ENCODE measurements around the gene NAA25. TPM values are rescaled to one million over a fixed set of nuclear protein-coding genes. Genes with fewer than 3 reads are reported as not detected.
"Not testable (repeated sequence)": the region's sequence is repeated elsewhere in the genome, so short reads cannot be mapped to it uniquely, and the experiment has no call there.

Gene NAA25
- total RNA-seq, 2 donors from 2014 or later, result 37.0 to 45.7 TPM

GRCh38 chr12:112125250-112125999, 16.8 kb upstream of the NAA25 start, which contains the start of gene TRAFD1:
Gene TRAFD1 (plus strand): TSS chr12:112125560. CDS start chr12:112130523, 4,963 bp downstream.
- Mint-ChIP-seq H3K27ac (peak within 1 kb of the TSS; percentile 72), H3K36me3 (ENCODE audit: low read depth) (peaks cover 12% of the 10 kb centered on the region), H3K9me3 (no peaks in the 10 kb centered on the region), H3K4me1 (peaks cover 14% of the 10 kb centered on the region), H3K27me3 (peaks cover 3% of the 10 kb centered on the region), H3K4me3 (peak within 1 kb of the TSS; percentile 74)
- ATAC-seq (replicated peaks), result peak; percentile 99

DNA sequence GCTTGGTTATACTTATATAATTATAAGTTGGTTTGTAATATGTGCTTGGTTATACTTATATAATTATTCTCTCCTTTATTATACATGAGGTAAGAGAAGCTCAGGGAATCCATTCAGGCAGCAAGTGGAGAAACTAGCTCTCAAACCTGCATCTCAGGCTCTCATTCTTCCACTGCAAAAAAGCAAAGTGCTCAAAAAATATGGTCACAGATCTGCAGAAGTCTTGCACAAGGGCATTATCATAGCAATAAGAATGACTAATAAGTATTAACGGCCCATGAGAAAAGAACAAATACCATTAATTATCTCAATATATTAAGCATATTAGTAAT, 16.3 kb upstream of the NAA25 start:
- H3K4me3 Mint-ChIP-seq, result peak overlapping the region; percentile 74
- no peak for ATAC-seq (replicated peaks)
- H3K27ac Mint-ChIP-seq, result peak overlapping the region; percentile 72
- peaks cover 14% of the 10 kb centered on the region for H3K4me1 Mint-ChIP-seq
- H3K9me3 Mint-ChIP-seq, result no peaks in the 10 kb centered on the region
- H3K27me3 Mint-ChIP-seq, result peaks cover 3% of the 10 kb centered on the region
- peaks cover 12% of the 10 kb centered on the region for H3K36me3 Mint-ChIP-seq (ENCODE audit: low read depth)

DNA sequence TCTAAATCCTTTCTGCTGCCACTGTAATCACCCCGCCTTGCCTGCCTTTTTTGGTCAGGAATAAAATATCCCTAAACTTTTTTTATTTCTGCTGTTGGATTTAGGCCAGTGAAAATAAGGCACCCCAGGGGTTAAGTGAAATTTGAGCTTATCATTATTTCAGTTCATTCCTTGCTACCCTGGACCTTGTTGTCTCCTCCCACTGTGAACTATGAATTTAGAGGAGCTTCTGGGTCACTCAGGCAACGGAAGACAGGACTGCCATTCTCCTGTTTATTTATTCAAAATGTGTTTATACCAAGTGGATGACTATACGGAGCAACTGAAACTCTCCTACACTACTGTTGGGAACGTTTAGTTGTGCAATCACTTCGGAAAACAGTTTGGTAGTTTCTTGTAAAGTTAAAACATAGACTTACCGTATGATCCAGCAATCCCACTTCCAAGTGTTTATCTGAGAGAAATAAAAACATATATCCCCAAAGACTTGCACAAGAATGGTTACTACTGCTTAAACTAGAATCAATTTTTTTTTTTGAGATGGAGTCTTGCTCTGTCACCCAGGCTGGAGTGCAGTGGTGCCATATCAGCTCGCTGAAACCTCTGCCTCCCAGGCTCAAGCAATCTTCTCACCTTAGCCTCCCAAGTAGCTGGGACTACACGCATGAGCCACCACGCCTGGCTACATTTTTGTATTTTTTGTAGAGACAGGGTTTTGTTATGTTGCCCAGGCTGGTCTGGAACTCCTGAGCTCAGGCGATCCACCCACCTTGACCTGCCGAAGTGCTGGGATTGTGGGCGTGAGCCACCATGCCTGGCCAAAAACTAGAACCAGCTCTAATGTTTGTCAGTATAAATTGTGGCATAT, 14.5 kb upstream of the NAA25 start:
- Mint-ChIP-seq H3K4me3 (no peak overlapping the region), H3K4me1 (peaks cover 14% of the 10 kb centered on the region), H3K36me3 (ENCODE audit: low read depth) (peaks cover 12% of the 10 kb centered on the region), H3K27ac (no peak overlapping the region), H3K9me3 (no peaks in the 10 kb centered on the region), H3K27me3 (peaks cover 3% of the 10 kb centered on the region)
- ATAC-seq (replicated peaks), result no peak

DNA sequence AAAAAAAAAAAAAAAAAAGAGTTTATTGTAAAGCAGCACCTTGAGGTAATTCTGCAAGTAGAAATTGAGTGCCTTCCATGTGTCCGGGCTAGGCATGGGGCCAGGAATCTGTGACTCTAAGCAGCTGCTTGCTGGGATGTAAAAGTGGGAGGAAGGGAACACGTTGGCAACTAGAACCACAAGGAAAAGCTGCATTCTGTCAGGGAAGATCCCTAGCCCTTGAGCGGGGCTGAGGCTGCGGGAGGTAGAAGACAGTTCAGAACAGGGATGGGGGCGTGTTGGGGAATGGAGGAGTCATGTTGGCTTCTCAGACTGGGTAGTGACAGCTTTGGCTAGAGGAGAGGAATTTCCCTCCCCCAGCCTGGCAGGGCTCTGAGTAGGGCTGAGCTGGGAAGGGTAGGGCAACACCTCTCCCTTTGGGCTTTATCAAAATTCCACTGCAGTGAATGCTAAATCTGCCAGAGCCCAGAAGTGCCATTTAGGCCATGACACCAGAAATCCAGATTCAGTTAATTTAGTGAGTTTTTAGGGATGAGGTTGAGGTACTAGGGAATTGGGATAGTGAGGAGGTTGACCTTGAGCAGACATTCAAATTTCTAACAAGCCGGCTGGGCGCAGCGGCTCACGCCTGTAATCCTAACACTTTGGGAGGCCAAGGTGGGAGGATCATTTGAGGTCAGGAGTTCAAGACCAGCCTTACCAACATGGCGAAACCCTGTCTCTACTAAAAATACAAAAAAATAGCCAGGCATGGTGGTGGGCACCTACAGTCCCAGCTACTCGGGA, 13.4 kb upstream of the NAA25 start:
- peaks cover 8% of the 10 kb centered on the region for H3K4me1 Mint-ChIP-seq
- H3K27me3 Mint-ChIP-seq, result peaks cover 3% of the 10 kb centered on the region
- no peak overlapping the region for H3K27ac Mint-ChIP-seq
- H3K4me3 Mint-ChIP-seq, result no peak overlapping the region
- H3K36me3 Mint-ChIP-seq (ENCODE audit: low read depth), result peaks cover 9% of the 10 kb centered on the region
- ATAC-seq (replicated peaks), result no peak
- H3K9me3 Mint-ChIP-seq, result no peaks in the 10 kb centered on the region

GRCh38 chr12:112117685-112118084, 9.1 kb upstream of the NAA25 start:
- no peak overlapping the region for H3K27ac Mint-ChIP-seq
- no peaks in the 10 kb centered on the region for H3K36me3 Mint-ChIP-seq (ENCODE audit: low read depth)
- peaks cover 11% of the 10 kb centered on the region for H3K4me1 Mint-ChIP-seq
- ATAC-seq (replicated peaks), result no peak
- no peaks in the 10 kb centered on the region for H3K9me3 Mint-ChIP-seq
- no peak overlapping the region for H3K4me3 Mint-ChIP-seq
- peaks cover 3% of the 10 kb centered on the region for H3K27me3 Mint-ChIP-seq

DNA sequence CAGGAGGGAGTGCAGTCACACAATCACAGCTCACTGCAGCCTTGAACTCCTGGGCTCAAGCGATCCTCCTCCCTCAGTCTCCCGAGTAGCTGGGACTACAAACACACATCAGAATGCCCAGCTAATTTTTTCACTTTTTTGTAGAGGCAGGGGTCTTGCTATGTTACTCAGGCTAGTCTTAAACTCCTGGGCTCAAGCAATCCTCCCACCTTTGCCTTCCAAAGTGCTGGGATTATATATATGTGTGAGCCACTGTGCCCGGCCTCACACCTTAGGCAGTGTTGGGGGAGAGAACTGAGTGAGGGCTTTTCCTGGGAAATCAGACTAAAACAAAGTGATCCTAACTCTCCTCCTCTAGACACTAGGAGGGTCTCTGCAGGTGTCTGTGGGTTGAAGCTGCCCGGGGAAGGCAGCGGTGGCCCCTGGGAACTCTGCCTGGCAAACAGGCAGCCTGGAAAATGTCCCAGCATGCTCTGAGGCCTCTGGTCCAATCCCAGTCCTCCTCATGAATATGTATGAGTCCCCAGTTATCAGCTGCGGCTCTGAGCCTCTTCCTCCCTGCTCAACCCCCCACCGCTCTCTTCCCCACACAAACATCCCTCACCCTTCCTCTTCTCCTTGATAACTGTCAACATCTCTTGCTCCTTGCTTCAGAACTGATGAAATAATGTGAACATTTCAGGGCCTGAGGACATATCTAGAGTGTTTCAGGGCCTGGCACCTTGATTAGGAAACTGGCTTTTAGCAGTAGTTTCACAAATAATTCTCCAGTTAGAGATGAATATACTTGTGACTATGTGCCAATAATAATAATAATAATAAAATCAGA, 7.9 kb upstream of the NAA25 start:
- H3K27me3 Mint-ChIP-seq, result peaks cover 3% of the 10 kb centered on the region
- peak overlapping the region; percentile 8 for H3K27ac Mint-ChIP-seq
- H3K9me3 Mint-ChIP-seq, result no peaks in the 10 kb centered on the region
- peak; percentile 85 for ATAC-seq (replicated peaks)
- H3K4me3 Mint-ChIP-seq, result peak overlapping the region; percentile 17
- H3K36me3 Mint-ChIP-seq (ENCODE audit: low read depth), result no peaks in the 10 kb centered on the region
- H3K4me1 Mint-ChIP-seq, result peaks cover 15% of the 10 kb centered on the region

DNA sequence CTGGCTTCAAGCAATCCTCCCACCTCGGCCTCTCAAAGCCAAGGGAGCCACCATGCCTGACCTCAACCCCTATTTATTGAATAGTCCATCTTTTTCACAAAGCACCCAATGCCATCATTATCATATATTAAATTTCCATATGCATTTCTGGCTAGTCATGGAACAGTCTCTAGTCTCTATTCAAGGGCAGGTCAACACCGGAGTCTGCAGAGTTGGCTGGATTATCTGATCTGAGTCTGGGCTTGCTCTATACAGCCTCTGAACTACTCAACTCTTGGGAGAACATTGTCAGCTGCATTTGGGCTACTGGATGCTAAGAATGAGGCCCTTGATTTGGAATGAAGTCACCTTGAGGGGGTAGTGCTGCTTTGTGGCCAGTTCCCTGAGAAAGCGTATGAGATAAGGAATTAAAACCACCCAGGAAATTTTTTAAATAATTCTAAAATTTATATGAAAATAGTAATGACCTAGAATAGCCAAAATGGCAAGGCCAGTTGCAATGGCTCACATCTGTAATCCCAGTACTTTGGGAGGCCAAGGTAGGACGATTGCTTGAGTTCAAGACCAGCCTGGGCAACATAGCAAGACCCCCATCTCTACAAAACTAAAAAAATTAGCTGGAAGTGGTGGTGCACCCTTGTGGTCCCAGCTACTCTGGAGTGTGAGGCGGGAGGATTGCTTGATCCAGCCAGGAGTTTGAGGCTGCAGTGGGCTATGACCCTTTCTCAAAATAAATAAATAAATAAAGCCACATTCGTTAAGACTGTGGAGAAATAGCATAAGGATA, 6.9 kb upstream of the NAA25 start:
- Mint-ChIP-seq H3K4me3 (no peak overlapping the region), H3K27ac (no peak overlapping the region), H3K27me3 (no peaks in the 10 kb centered on the region), H3K9me3 (no peaks in the 10 kb centered on the region), H3K36me3 (ENCODE audit: low read depth) (no peaks in the 10 kb centered on the region), H3K4me1 (peaks cover 14% of the 10 kb centered on the region)
- no peak for ATAC-seq (replicated peaks)

- H3K27ac Mint-ChIP-seq, result peak overlapping the region; percentile 50
- peak overlapping the region; percentile 32 for H3K4me3 Mint-ChIP-seq
- H3K36me3 Mint-ChIP-seq (ENCODE audit: low read depth), result peaks cover 13% of the 10 kb centered on the region
- peaks cover 18% of the 10 kb centered on the region for H3K4me1 Mint-ChIP-seq
- no peaks in the 10 kb centered on the region for H3K9me3 Mint-ChIP-seq
- no peaks in the 10 kb centered on the region for H3K27me3 Mint-ChIP-seq
- peak; percentile 18 for ATAC-seq (replicated peaks)
Observed at GRCh38 chr12:112112409-112113133, 4.0 kb upstream of the NAA25 start.

DNA sequence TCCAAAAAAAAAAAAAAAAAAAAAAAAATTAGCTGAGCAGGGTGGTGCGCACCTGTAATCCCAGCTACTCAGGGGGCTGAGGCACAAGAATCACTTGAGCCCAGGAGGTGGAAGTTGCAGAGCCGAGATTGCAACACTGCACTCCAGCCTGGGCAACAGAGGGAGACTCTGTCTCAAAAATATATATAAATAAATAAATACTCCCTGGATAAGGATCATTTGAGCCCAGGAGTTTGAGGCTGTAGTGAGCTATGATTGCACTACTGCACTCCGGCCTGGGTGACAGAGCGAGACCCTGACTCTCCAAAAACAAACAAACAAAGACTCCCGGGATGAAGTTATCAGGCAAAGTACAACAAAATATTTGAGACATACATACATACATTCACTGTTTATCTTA, 3.3 kb upstream of the NAA25 start:
- Mint-ChIP-seq H3K4me3 (peak overlapping the region; percentile 32), H3K4me1 (peaks cover 20% of the 10 kb centered on the region), H3K9me3 (no peaks in the 10 kb centered on the region), H3K36me3 (ENCODE audit: low read depth) (peaks cover 20% of the 10 kb centered on the region), H3K27ac (peak overlapping the region; percentile 50), H3K27me3 (no peaks in the 10 kb centered on the region)
- no peak for ATAC-seq (replicated peaks)

DNA sequence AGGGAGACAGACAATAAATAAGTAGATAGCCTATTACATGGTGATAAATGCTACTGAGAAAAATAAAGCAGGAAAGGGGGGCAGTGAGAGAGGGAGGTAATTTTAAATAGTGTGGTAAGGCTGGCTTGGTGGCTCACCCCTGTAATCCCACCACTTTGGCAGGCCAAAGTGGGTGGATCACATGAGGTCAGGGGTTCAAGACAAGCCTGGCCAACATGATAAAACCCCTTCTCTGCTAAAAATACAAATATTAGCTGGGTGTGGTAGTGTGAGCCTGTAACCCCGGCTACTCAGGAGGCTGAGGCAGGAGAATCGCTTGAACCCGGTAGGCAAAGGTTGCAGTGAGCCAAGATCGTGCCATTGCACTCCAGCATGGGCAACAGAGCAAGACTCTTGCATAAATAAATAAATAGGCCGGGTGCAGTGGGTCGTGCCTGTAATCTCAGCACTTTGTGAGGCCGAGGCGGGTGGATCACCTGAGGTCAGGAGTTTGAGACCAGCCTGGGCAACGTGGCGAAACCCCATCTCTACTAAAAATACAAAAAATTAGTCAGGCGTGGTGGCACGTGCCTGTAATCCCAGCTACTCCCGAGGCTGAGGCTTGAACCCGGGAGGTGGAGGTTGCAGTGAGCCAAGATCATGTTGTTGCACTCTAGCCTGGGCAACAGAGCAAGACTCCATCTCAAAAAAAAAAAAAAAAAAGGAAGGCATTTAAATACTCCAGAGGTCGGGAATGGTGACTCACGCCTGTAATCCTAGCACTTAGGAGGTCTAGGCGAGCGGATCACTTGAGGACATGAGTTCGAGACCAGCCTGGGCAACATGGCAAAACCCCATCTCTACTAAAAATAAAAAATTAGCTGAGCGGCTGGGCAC, 2.4 kb upstream of the NAA25 start:
- peaks cover 20% of the 10 kb centered on the region for H3K4me1 Mint-ChIP-seq
- not testable (repeated sequence) for H3K27ac Mint-ChIP-seq

GRCh38 chr12:112107306-112108201, 1.0 kb downstream of the NAA25 start:
- Mint-ChIP-seq H3K4me3 (peak overlapping the region; percentile 96), H3K4me1 (peaks cover 33% of the 10 kb centered on the region), H3K36me3 (ENCODE audit: low read depth) (peaks cover 60% of the 10 kb centered on the region), H3K9me3 (no peaks in the 10 kb centered on the region), H3K27me3 (no peaks in the 10 kb centered on the region), H3K27ac (peak overlapping the region; percentile 98)
- peak; percentile 16 for ATAC-seq (replicated peaks)

More for the DNA sequence above, 2.4 kb upstream of the NAA25 start:
- Mint-ChIP-seq H3K36me3 (ENCODE audit: low read depth) (peaks cover 29% of the 10 kb centered on the region), H3K4me3 (peak overlapping the region; percentile 96)
- H3K27me3 Mint-ChIP-seq; H3K9me3 Mint-ChIP-seq; ATAC-seq (replicated peaks): not testable (repeated sequence)
